HEK293 (cell line): Measurements from ENCODE around the gene N4BP2L2.

Experiments used
- CTCF ChIA-PET: fragments of 350-600 bp; formaldehyde crosslinking; extraction: SDS; loops from one replicate; lab custom pipeline; 2021; ENCODE audit warnings: antibody characterized with exemption; lab: Yijun Ruan, JAX
- POLR2A ChIA-PET: fragments of 300-600 bp; formaldehyde crosslinking; extraction: SDS; loops from one replicate; lab custom pipeline; 2020; ENCODE audit warnings: antibody characterized with exemption, inconsistent platforms; lab: Yijun Ruan, JAX
- H3K27ac ChIP-seq: fragments of 200-500 bp; sonication (Bioruptor generic); 2 replicates; pipeline ENCODE4 v1.5.1; 2014; ENCODE audit warnings: low read depth, low read length, control low read depth, inconsistent platforms; ENCODE audit errors: extremely low read depth
- H3K36me3 ChIP-seq, 2 experiments: fragments of 200-500 bp in 1 of 2; sonication (Bioruptor generic) in 1 of 2; 1 replicate in 1 of 2; 2 replicates in 1 of 2; pipeline ENCODE4 v1.5.1; 2014 to 2017; ENCODE audit warnings: inconsistent platforms in 2 of 2, low read length in 2 of 2; ENCODE audit not compliant: control insufficient read depth in 2 of 2, insufficient read depth in 1 of 2
- H3K4me1 ChIP-seq: fragments of 200-500 bp; sonication (Bioruptor generic); 2 replicates; pipeline ENCODE4 v1.5.1; 2014; ENCODE audit warnings: mild to moderate bottlenecking, low read length, inconsistent platforms; ENCODE audit not compliant: control insufficient read depth, insufficient read depth
- H3K4me3 ChIP-seq: 2 replicates; pipeline ENCODE4 v1.5.1; 2011; ENCODE audit warnings: low read depth, mild to moderate bottlenecking, control low read depth, low read length, moderate library complexity
- H3K9me3 ChIP-seq: fragments of 200-500 bp; sonication (Bioruptor generic); 2 replicates; pipeline ENCODE4 v1.5.1; 2014; ENCODE audit warnings: low read depth, low read length, inconsistent platforms; ENCODE audit not compliant: control insufficient read depth, insufficient read depth
- KLF8 ChIP-seq: fragments of 450-650 bp; formaldehyde crosslinking; IDR thresholded peaks from 2 replicates; pipeline ENCODE4 v1.5.1; 2016; ENCODE audit warnings: missing biosample characterization, missing genetic modification characterization
- MYNN ChIP-seq: fragments of 450-650 bp; formaldehyde crosslinking; IDR thresholded peaks from 2 replicates; pipeline ENCODE4 v1.5.1; 2016; ENCODE audit warnings: missing biosample characterization, missing genetic modification characterization, borderline replicate concordance
- OSR2 ChIP-seq: fragments of 450-650 bp; formaldehyde crosslinking; IDR thresholded peaks from 2 replicates; pipeline ENCODE4 v1.5.1; 2016; ENCODE audit warnings: missing biosample characterization, missing genetic modification characterization
- TCF7L2 ChIP-seq: IDR thresholded peaks from 2 replicates; pipeline ENCODE4 v1.6.1; 2011; ENCODE audit warnings: low read depth, mild to moderate bottlenecking, inconsistent platforms, low read length, moderate library complexity, borderline replicate concordance
- YY2 ChIP-seq: fragments of 450-650 bp; formaldehyde crosslinking; IDR thresholded peaks from 2 replicates; pipeline ENCODE4 v1.5.1; 2016; ENCODE audit warnings: missing biosample characterization, missing genetic modification characterization
- ZBTB1 ChIP-seq: fragments of 450-650 bp; formaldehyde crosslinking; IDR thresholded peaks from 2 replicates; pipeline ENCODE4 v1.5.1; 2016; ENCODE audit warnings: missing biosample characterization, missing genetic modification characterization
- ZBTB20 ChIP-seq: fragments of 450-650 bp; formaldehyde crosslinking; IDR thresholded peaks from 2 replicates; pipeline ENCODE4 v1.5.1; 2016; ENCODE audit warnings: missing biosample characterization, missing genetic modification characterization
- ZBTB8A ChIP-seq: fragments of 450-650 bp; formaldehyde crosslinking; IDR thresholded peaks from 2 replicates; pipeline ENCODE4 v1.5.1; 2016; ENCODE audit warnings: missing biosample characterization, missing genetic modification characterization
- ZNF140 ChIP-seq: fragments of 450-650 bp; formaldehyde crosslinking; IDR thresholded peaks from 2 replicates; pipeline ENCODE4 v1.5.1; 2016; ENCODE audit warnings: missing biosample characterization, missing genetic modification characterization
- ZNF146 ChIP-seq: fragments of 450-650 bp; formaldehyde crosslinking; IDR thresholded peaks from 2 replicates; pipeline ENCODE4 v1.5.1; 2016; ENCODE audit warnings: missing biosample characterization, missing genetic modification characterization
- ZNF274 ChIP-seq, 2 experiments: fragments of 200-500 bp in 1 of 2; fragments of 450-650 bp in 1 of 2; sonication (Bioruptor generic) in 1 of 2; formaldehyde crosslinking in 1 of 2; IDR thresholded peaks; 2 replicates each; pipeline versions ENCODE4 v1.5.1 to v1.6.1; 2014 to 2016; ENCODE audit warnings: borderline replicate concordance in 1 of 2, inconsistent platforms in 1 of 2, low read length in 1 of 2, missing biosample characterization in 1 of 2, missing genetic modification characterization in 1 of 2
- ZNF341 ChIP-seq: fragments of 450-650 bp; formaldehyde crosslinking; IDR thresholded peaks from 2 replicates; pipeline ENCODE4; 2016; ENCODE audit warnings: low read depth, missing biosample characterization, missing genetic modification characterization
- ZNF37A ChIP-seq: fragments of 450-650 bp; IDR thresholded peaks from 2 replicates; pipeline ENCODE4 v1.5.1; 2018; ENCODE audit warnings: missing biosample characterization, missing genetic modification characterization
- ZNF660 ChIP-seq: fragments of 450-650 bp; IDR thresholded peaks from 2 replicates; pipeline ENCODE4 v1.5.1; 2018; ENCODE audit warnings: missing biosample characterization, mild to moderate bottlenecking, missing genetic modification characterization
- ZNF768 ChIP-seq: fragments of 450-650 bp; formaldehyde crosslinking; IDR thresholded peaks from 2 replicates; pipeline ENCODE4 v1.5.1; 2018; ENCODE audit warnings: missing biosample characterization, mild to moderate bottlenecking, missing genetic modification characterization
- ZNF843 ChIP-seq: fragments of 450-650 bp; formaldehyde crosslinking; IDR thresholded peaks from 2 replicates; pipeline ENCODE4 v1.5.1; 2016; ENCODE audit warnings: missing biosample characterization, missing genetic modification characterization
- ZSCAN23 ChIP-seq: fragments of 450-650 bp; formaldehyde crosslinking; IDR thresholded peaks from 2 replicates; pipeline ENCODE4 v1.5.1; 2016; ENCODE audit warnings: missing biosample characterization, missing genetic modification characterization
- ZSCAN30 ChIP-seq: fragments of 450-650 bp; IDR thresholded peaks from 2 replicates; pipeline ENCODE4 v1.5.1; 2018; ENCODE audit warnings: missing biosample characterization, mild to moderate bottlenecking, missing genetic modification characterization, moderate library complexity
- TF ChIP-seq, protein P1 (sequence below): fragments of 450-650 bp; formaldehyde crosslinking; IDR thresholded peaks from 2 replicates; pipeline ENCODE4 v1.5.1; 2016; ENCODE audit warnings: missing biosample characterization, missing genetic modification characterization
- TF ChIP-seq, protein P2 (sequence below): fragments of 450-650 bp; formaldehyde crosslinking; IDR thresholded peaks from 2 replicates; pipeline ENCODE4; 2016; ENCODE audit warnings: missing biosample characterization, missing genetic modification characterization
- TF ChIP-seq, protein P3 (sequence below): fragments of 450-650 bp; formaldehyde crosslinking; IDR thresholded peaks from 2 replicates; pipeline ENCODE4 v1.5.1; 2016; ENCODE audit warnings: missing biosample characterization, missing genetic modification characterization
- TF ChIP-seq, protein P4 (sequence below): fragments of 450-650 bp; formaldehyde crosslinking; IDR thresholded peaks from 2 replicates; pipeline ENCODE4 v1.5.1; 2016; ENCODE audit warnings: missing biosample characterization, missing genetic modification characterization

Gene N4BP2L2

DNA sequence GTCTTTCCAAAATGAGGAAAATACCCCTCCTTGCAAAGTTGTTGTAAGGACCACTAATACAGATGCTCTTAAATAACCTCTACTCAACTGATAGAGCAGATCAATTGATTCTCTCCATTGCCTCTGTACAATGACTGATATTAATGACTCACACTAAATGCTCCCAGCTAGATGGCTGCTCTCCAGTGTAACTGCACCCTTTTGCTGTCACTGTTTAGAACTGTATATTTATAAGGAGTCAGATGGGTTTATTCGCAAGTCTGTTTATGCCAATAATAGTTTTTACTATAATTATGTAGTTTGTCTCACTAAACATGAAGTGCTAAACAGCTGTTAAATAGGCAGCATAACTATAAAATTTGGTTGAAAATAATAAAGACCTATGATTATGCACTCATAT, 89.6 kb downstream of the N4BP2L2 start:
- Histone ChIP-seq H3K27ac (no peak overlapping the region), H3K4me1 (no peaks in the 10 kb centered on the region), H3K4me3 (no peak overlapping the region), H3K9me3 (no peaks in the 10 kb centered on the region), H3K36me3 (peaks cover 0 to 3% of the 10 kb centered on the region in 2 experiments; a peak in 2 of 3 replicates)
- POLR2A ChIA-PET: no interaction called here
- CTCF ChIA-PET: interaction anchor here (1.1 kb wide), 1 partner anchor 131 kb away, joined by 4 read pairs; no protein-coding TSS in a partner anchor
- no peak for TF ChIP-seq ZBTB20 (tag by site-specific recombination)
- no peak for TF ChIP-seq ZNF140
- no peak for TF ChIP-seq TCF7L2
- TF ChIP-seq ZNF660 (tag by site-specific recombination): no peak
- TF ChIP-seq, protein P1, sequence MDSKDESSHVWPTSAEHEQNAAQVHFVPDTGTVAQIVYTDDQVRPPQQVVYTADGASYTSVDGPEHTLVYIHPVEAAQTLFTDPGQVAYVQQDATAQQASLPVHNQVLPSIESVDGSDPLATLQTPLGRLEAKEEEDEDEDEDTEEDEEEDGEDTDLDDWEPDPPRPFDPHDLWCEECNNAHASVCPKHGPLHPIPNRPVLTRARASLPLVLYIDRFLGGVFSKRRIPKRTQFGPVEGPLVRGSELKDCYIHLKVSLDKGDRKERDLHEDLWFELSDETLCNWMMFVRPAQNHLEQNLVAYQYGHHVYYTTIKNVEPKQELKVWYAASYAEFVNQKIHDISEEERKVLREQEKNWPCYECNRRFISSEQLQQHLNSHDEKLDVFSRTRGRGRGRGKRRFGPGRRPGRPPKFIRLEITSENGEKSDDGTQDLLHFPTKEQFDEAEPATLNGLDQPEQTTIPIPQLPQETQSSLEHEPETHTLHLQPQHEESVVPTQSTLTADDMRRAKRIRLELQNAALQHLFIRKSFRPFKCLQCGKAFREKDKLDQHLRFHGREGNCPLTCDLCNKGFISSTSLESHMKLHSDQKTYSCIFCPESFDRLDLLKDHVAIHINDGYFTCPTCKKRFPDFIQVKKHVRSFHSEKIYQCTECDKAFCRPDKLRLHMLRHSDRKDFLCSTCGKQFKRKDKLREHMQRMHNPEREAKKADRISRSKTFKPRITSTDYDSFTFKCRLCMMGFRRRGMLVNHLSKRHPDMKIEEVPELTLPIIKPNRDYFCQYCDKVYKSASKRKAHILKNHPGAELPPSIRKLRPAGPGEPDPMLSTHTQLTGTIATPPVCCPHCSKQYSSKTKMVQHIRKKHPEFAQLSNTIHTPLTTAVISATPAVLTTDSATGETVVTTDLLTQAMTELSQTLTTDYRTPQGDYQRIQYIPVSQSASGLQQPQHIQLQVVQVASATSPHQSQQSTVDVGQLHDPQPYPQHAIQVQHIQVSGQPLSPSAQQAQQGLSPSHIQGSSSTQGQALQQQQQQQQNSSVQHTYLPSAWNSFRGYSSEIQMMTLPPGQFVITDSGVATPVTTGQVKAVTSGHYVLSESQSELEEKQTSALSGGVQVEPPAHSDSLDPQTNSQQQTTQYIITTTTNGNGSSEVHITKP (tag by site-specific recombination): no peak
- no peak for TF ChIP-seq MYNN (tag by site-specific recombination)
- TF ChIP-seq, protein P2, sequence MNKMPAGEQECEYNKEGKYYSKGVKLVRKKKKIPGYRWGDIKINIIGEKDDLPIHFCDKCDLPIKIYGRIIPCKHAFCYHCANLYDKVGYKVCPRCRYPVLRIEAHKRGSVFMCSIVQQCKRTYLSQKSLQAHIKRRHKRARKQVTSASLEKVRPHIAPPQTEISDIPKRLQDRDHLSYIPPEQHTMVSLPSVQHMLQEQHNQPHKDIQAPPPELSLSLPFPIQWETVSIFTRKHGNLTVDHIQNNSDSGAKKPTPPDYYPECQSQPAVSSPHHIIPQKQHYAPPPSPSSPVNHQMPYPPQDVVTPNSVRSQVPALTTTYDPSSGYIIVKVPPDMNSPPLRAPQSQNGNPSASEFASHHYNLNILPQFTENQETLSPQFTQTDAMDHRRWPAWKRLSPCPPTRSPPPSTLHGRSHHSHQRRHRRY (tag by site-specific recombination): no peak
- TF ChIP-seq, all 188 proteins: peak for 0

DNA sequence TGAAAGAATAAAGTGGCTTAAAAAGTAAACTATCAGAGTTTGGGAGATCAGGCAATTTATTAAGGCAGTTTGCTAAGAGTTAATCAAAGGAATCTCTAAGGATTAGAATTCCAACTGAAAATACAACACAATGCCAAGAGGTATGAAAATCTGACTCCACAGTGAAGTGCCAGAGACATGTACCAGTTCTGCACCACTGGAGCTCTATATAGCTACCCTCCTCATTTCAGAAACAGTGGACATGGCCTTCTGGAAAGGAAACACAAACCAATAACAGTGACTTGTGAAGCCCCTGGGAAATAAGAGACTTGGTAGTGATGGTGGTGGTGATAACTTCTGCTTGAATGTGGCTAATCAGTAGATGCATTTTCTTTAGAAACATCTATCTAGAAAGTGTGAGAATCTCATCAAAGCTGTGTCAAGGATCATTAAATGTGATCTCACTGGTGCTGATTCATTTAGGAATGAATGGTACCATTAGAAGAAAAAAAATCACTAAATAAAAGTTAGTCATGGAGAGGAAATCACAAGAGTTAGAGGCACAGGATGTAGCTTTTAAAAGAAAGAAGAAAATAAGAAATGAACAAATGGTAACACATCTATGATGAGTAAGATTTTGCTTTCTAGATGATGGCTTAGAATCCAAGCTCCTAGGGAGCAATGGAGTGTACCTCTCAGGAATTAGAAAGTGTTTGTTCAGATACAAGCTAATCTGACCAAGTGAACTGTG, 90.5 kb downstream of the N4BP2L2 start:
- ChIA-PET POLR2A (no interaction called here), CTCF (interaction anchor here (0.6 to 1.1 kb wide), 4 partner anchors 57 to 354 kb away, joined by 3 to 4 read pairs (median 4); no protein-coding TSS in a partner anchor)
- no peak for TF ChIP-seq ZSCAN23 (tag by site-specific recombination)
- no peak for TF ChIP-seq TCF7L2
- no peak for TF ChIP-seq ZSCAN30 (tag by site-specific recombination)
- no peak for TF ChIP-seq ZNF37A (tag by site-specific recombination)
- TF ChIP-seq, protein P3, sequence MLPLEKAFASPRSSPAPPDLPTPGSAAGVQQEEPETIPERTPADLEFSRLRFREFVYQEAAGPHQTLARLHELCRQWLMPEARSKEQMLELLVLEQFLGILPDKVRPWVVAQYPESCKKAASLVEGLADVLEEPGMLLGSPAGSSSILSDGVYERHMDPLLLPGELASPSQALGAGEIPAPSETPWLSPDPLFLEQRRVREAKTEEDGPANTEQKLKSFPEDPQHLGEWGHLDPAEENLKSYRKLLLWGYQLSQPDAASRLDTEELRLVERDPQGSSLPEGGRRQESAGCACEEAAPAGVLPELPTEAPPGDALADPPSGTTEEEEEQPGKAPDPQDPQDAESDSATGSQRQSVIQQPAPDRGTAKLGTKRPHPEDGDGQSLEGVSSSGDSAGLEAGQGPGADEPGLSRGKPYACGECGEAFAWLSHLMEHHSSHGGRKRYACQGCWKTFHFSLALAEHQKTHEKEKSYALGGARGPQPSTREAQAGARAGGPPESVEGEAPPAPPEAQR (tag by site-specific recombination): no peak
- TF ChIP-seq, protein P4, sequence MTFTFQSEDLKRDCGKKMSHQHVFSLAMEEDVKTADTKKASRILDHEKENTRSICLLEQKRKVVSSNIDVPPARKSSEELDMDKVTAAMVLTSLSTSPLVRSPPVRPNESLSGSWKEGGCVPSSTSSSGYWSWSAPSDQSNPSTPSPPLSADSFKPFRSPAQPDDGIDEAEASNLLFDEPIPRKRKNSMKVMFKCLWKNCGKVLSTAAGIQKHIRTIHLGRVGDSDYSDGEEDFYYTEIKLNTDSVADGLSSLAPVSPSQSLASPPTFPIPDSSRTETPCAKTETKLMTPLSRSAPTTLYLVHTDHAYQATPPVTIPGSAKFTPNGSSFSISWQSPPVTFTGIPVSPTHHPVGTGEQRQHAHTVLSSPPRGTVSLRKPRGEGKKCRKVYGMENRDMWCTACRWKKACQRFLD (tag by site-specific recombination): no peak
- no peak for TF ChIP-seq ZNF768 (tag by site-specific recombination)
- TF ChIP-seq KLF8 (tag by site-specific recombination): no peak
- TF ChIP-seq OSR2 (tag by site-specific recombination): no peak
- no peak for TF ChIP-seq ZBTB1 (tag by site-specific recombination)
- TF ChIP-seq ZNF274 (IDR thresholded peaks at IDR 0.05; ENCODE audit: low read length): no peak
- no peak for TF ChIP-seq ZNF274 (tag by site-specific recombination; IDR thresholded peaks at IDR 0.05; ENCODE audit: borderline replicate concordance)
- no peak for TF ChIP-seq ZNF341 (tag by site-specific recombination)
- no peak for TF ChIP-seq ZNF146 (tag by site-specific recombination)
- TF ChIP-seq YY2 (tag by site-specific recombination): no peak
- no peak for TF ChIP-seq ZBTB8A
- no peak for TF ChIP-seq ZNF843 (tag by site-specific recombination)
- Histone ChIP-seq H3K36me3 (peaks cover 0 to 9% of the 10 kb centered on the region in 2 experiments; a peak in 2 of 3 replicates), H3K27ac (no peak overlapping the region), H3K4me1 (no peaks in the 10 kb centered on the region), H3K4me3 (no peak overlapping the region), H3K9me3 (no peaks in the 10 kb centered on the region)
